KG1 (cell line): ENCODE data around the gene ROBO3.

Experiments used
- DNase-seq: peaks from one replicate; lab custom pipeline; 2025; lab: John Stamatoyannopoulos, UW

The ROBO3 gene

GRCh38 chr11:124876818-124877630 lies 11.8 kb downstream of the ROBO3 start:
- no peak for DNase-seq

GRCh38 chr11:124877631-124877909 lies 12.3 kb downstream of the ROBO3 start:
- DNase-seq: no peak

GRCh38 chr11:124877910-124878758 lies 12.9 kb downstream of the ROBO3 start:
- DNase-seq: no peak

GRCh38 chr11:124878759-124879492 lies 13.7 kb downstream of the ROBO3 start:
- DNase-seq: no peak

GRCh38 chr11:124879493-124880289 lies 14.5 kb downstream of the ROBO3 start:
- no peak for DNase-seq

- no peak for DNase-seq
Observed at GRCh38 chr11:124880290-124880611, 15.0 kb downstream of the ROBO3 start.

- no peak for DNase-seq
Observed at GRCh38 chr11:124880958-124881357, 15.7 kb downstream of the ROBO3 start.

GRCh38 chr11:124882339-124883071 lies 17.3 kb downstream of the ROBO3 start:
- DNase-seq: no peak

GRCh38 chr11:124884340-124884739 lies 19.1 kb downstream of the ROBO3 start:
- no peak for DNase-seq

- DNase-seq: no peak
Observed at GRCh38 chr11:124884869-124885479, 19.7 kb downstream of the ROBO3 start.

- DNase-seq: no peak
Observed at GRCh38 chr11:124886476-124886875, 21.2 kb downstream of the ROBO3 start.

- no peak for DNase-seq
Observed at GRCh38 chr11:124886978-124887666, 21.9 kb downstream of the ROBO3 start.

GRCh38 chr11:124887667-124888013 lies 22.4 kb downstream of the ROBO3 start:
- DNase-seq: no peak

- DNase-seq: no peak
Observed at GRCh38 chr11:124889191-124890091, 24.2 kb downstream of the ROBO3 start.

GRCh38 chr11:124890151-124890550 lies 24.9 kb downstream of the ROBO3 start:
- no peak for DNase-seq

- no peak for DNase-seq
Observed at GRCh38 chr11:124890683-124891372, 25.6 kb downstream of the ROBO3 start.

- DNase-seq: no peak
Observed at GRCh38 chr11:124891373-124891861, 26.2 kb downstream of the ROBO3 start.

GRCh38 chr11:124892146-124892545 lies 26.9 kb downstream of the ROBO3 start:
- no peak for DNase-seq
